ENCODE measurements around the gene DNAH2.

DNAH2 gene

DNA sequence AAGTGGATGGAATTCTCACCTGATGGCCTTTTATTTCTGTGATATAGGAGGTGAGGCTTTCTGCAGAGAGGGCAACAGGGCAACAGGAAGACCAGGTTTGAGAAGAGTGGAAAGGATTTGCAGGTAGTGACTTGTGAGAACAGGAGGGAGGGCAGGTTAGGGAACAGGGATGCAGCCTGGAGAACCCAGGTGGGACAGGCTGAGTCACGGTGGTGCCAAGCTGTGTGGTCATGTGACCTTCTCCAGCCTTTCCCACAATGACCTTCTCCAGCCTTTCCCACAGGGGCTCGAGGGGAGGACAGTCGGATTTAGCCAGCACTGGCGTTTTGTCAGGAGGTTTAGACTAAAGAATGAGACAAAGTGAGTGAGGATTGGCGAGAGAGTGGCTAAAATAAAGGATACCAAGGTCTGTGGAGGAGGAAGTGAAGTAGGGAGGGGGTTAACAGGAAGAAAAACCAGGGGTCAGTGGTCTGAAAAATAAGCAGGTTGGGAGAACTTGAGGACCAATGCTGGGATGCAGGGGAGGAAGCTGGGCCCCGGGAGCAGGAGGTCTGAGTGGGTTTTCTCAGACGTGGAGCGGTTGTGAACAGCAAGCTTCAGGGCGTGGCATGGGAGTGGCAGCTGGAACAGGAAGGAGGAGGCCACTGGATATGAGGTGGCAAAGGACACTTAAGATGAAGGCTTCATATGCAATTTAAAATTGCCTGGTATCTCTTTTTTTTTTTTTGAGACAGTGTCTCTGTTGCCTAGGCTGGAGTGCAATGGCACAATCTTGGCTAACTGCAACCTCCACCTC, 37.7 kb downstream of the DNAH2 start:
- no peak for TF ChIP-seq CTCF (conservative IDR thresholded peaks at IDR 0.05; ENCODE audit: low read length)
- DNase-seq (ENCODE audit: low read depth) = no peak
- H3K4me3 ChIP-seq (ENCODE audit: low read length) = no peak overlapping the region

DNA sequence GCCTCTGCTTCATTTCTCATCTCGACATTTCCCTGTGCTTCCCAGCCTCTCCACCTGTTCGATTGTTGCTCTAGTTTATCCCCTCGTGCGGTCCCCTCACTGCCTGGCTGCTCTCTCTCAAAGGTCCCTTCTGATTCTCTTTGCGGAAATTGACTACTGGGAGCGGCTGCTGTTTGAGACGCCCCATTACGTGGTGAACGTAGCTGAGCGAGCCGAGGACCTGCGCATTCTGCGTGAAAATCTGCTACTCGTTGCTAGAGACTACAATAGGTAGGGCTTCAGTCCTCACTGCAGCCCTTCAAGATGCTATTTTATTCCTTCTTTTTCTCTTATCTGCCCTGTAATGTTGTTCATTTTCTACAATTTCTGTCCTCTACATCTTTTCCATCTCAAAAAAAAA, 39.4 kb downstream of the DNAH2 start:
- H3K4me3 ChIP-seq (ENCODE audit: low read length) = no peak overlapping the region
- TF ChIP-seq CTCF (conservative IDR thresholded peaks at IDR 0.05; ENCODE audit: low read length) = no peak
- no peak for DNase-seq (ENCODE audit: low read depth)

DNA sequence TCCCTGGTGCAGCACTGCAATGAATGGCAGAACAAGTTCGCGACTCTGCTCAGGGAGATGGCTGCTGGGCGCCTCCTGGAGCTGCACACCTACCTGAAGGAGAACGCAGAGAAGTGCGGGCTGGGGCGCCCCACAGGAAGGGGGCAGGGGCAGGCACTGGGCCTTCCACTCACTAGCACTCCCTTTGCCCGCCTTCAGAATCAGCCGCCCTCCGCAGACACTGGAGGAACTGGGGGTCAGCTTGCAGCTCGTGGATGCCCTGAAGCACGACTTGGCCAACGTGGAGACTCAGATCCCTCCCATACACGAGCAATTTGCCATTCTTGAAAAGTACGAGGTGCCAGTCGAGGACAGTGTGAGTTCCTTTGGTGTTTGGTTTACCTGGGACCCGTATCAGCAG, 46.4 kb downstream of the DNAH2 start:
- no peak overlapping the region for H3K4me3 ChIP-seq (ENCODE audit: low read length)
- no peak for DNase-seq (ENCODE audit: low read depth)
- TF ChIP-seq CTCF (conservative IDR thresholded peaks at IDR 0.05; ENCODE audit: low read length) = no peak

- H3K4me3 ChIP-seq (ENCODE audit: low read length) = no peak overlapping the region
- no peak for TF ChIP-seq CTCF (conservative IDR thresholded peaks at IDR 0.05; ENCODE audit: low read length)
- no peak for DNase-seq (ENCODE audit: low read depth)
Measured at GRCh38 chr17:7767004-7767403, 49.5 kb downstream of the DNAH2 start.

- DNase-seq (ENCODE audit: low read depth) = no peak
- no peak for TF ChIP-seq CTCF (conservative IDR thresholded peaks at IDR 0.05; ENCODE audit: low read length)
- H3K4me3 ChIP-seq (ENCODE audit: low read length) = no peak overlapping the region
Measured at GRCh38 chr17:7767405-7768021, 50.0 kb downstream of the DNAH2 start.

- H3K4me3 ChIP-seq (ENCODE audit: low read length) = no peak overlapping the region
- DNase-seq (ENCODE audit: low read depth) = no peak
- no peak for TF ChIP-seq CTCF (conservative IDR thresholded peaks at IDR 0.05; ENCODE audit: low read length)
Measured at GRCh38 chr17:7769854-7770253, 52.3 kb downstream of the DNAH2 start.

DNA sequence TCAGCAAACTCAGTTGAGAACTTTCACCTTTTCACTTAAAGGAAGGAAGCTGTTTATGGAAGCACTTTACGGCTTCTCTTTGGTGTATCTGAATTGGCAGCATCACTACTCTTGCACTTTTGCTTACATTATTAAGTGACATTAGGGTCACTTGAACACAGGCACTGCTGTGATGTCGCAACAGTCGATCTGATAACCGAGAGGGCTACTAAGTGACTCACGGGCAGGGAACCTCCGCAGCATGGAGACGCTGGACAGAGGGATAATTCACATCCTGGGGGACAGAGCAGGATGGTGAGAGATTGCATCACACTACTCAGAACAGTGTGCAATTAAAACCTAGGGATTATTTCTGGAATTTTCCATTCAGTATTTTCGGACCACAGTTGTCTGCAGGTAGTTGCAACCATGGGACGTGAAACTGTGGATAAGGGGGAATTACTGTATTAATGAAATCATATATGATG, 56.5 kb downstream of the DNAH2 start:
- peak; percentile 43 for DNase-seq (ENCODE audit: low read depth)
- TF ChIP-seq CTCF (conservative IDR thresholded peaks at IDR 0.05; ENCODE audit: low read length) = no peak
- no peak overlapping the region for H3K4me3 ChIP-seq (ENCODE audit: low read length)
